ENCODE data around the gene RAB36. TPM values are rescaled to one million over a fixed set of nuclear protein-coding genes. Genes with fewer than 3 reads are reported as not detected.
"Not testable (repeated sequence)": the region's sequence is repeated elsewhere in the genome, so short reads cannot be mapped to it uniquely, and the experiment has no call there.

Gene RAB36
- total RNA-seq, 1 donor from 2014 or later, result 0.77 TPM

DNA sequence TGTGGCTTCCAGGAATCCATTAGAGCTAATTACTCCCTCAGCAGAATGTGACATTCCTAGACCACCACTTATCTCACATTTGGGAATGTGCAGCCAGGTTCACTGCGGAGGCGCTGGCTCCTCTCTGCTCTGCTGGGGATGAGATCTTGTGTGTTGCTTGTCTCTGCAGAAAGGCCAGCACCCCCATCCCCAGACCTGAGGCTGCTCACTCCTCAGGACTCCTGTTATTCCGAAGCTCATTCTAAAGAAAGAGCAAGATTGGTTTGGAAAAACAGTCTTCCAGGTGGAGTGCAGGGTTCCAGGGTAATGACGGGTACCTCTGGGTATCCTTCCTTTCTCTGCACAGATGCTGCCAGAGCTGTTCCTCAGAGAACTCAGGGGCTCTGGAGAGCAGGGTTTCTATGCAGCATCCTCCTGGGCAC is 24.3 kb upstream of the RAB36 start:
- no peak for DNase-seq (ENCODE audit: low read depth in 2 of 2)

DNA sequence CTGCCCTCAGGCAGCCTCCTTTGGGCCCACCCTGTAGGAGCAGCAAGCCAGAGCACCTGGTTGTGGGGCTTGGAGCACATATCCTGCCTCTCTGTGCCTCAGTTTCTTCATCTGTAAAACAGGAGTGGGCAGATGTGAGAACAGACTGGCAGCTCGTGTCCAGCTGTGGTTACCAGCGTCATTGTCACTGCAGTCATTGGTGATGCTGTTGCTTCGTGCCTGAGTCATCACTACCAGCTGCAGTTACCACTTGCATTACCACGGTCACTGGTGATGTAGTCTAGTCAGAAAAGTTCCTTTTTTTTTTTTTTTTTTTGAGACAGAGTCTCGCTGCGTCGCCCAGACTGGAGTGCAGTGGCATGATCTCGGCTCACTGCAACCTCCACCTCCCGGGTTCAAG is 23.9 kb upstream of the RAB36 start:
- no peak for DNase-seq (ENCODE audit: low read depth in 2 of 2)

DNA sequence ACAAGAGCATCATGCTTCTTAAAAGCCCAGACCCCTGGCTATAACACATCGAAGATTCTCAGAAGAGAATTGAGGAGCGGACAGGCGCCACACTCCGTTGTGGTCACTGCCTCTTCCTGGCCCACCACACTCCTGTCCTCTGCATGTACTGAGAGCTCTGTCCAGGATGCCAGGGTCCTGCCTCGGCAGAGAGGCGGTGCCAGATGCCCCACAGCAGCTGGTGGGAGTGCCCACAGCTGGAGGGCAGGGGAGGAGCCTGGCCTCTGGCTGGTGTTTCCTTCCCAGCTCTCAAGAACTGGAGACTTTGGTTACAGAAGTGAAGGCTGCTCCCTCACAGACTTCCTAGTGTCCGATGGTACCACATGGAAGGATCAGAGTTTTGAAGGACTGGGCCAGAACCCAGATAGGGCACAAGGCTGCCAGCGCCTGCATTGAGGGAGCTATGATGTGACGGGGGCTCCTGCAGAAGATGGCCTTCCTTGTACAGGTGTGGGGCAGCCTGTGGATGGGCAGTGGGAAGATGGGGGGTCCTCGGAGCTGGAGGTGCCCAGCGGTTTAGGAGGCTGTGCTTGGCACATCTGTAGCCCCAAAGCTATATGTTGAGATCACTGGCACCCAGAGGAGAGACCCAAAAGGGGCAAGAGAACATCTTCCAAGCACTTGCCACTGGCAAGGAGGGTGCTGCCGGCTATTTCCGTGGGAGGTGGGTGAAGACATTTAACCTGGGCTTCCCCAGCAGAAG is 22.9 kb upstream of the RAB36 start:
- DNase-seq (ENCODE audit: low read depth in 2 of 2), result no peak

DNA sequence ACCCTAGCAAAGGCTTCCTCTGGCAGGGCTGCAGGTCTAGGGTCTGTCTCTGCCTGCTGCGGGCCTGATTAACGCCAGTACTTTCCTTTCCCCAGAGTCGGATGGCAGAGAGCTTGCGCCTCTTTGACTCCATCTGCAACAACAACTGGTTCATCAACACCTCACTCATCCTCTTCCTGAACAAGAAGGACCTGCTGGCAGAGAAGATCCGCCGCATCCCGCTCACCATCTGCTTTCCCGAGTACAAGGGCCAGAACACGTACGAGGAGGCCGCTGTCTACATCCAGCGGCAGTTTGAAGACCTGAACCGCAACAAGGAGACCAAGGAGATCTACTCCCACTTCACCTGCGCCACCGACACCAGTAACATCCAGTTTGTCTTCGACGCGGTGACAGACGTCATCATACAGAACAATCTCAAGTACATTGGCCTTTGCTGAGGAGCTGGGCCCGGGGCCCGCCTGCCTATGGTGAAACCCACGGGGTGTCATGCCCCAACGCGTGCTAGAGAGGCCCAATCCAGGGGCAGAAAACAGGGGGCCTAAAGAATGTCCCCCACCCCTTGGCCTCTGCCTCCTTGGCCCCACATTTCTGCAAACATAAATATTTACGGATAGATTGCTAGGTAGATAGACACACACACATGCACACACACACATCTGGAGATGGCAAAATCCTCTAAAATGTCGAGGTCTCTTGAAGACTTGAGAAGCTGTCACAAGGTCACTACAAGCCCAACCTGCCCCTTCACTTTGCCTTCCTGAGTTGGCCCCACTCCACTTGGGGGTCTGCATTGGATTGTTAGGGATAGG is 22.1 kb upstream of the RAB36 start:
- no peak for DNase-seq (ENCODE audit: low read depth in 2 of 2)

DNA sequence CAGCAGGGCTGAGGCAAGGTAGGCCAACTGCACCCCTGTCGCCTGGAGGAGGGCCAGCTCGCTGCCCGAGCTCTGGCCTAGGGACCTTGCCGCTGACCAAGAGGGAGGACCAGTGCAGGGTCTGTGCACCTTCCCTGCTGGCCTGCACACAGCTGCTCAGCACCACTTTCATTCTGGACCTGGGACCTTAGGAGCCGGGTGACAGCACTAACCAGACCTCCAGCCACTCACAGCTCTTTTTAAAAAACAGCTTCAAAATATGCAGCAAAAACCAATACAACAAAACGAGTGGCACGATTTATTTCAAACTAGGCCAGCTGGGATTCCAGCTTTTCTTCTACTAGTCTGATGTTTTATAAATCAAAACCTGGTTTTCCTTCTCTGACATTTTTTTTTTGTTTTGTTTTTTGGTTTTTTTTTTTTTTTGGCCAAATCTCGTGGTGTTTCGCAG is 21.4 kb upstream of the RAB36 start:
- DNase-seq (ENCODE audit: low read depth in 2 of 2), result no peak

DNA sequence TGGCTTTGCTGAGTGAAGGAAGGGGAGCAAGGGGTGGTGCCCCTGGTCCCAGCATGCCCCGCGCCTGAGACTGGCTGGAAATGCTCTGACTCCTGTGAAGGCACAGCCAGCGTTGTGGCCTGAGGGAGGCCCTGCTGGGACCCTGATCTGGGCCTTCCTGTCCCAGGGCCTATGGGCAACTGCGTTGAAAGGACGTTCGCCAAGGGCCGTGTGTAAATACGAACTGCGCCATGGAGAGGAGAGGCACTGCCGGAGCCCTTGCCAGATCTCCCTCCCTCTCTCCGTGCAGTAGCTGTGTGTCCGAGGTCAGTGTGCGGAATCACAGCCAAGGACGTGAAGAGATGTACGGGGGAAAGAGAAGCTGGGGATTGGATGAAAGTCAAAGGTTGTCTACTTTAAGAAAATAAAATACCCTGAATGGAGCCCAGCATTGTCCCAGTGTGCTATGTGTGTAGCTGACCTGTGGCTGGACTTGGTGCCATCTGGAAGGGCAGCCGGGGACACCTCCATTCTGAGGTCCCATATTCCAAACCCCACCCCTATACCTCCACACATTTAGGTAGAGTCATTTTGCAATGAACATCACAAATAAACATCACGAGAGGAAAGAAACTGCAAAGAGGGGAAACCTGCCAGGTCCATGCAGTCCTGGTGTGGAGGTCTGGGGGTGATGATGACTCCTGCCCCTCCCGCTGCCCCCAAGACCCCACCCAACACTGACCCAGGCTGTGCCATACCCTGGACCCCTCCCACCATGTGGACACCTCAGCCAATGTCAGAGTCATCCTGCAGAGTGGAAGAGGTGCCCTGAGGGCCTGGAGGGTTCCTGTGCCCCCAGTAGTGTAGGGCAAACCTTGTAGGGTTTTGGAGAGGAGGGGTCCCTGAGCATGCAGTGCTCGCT is 20.4 kb upstream of the RAB36 start:
- DNase-seq (ENCODE audit: low read depth in 2 of 2), result no peak

GRCh38 chr22:23125512-23126103 is 19.7 kb upstream of the RAB36 start:
- no peak for DNase-seq (ENCODE audit: low read depth in 2 of 2)

DNA sequence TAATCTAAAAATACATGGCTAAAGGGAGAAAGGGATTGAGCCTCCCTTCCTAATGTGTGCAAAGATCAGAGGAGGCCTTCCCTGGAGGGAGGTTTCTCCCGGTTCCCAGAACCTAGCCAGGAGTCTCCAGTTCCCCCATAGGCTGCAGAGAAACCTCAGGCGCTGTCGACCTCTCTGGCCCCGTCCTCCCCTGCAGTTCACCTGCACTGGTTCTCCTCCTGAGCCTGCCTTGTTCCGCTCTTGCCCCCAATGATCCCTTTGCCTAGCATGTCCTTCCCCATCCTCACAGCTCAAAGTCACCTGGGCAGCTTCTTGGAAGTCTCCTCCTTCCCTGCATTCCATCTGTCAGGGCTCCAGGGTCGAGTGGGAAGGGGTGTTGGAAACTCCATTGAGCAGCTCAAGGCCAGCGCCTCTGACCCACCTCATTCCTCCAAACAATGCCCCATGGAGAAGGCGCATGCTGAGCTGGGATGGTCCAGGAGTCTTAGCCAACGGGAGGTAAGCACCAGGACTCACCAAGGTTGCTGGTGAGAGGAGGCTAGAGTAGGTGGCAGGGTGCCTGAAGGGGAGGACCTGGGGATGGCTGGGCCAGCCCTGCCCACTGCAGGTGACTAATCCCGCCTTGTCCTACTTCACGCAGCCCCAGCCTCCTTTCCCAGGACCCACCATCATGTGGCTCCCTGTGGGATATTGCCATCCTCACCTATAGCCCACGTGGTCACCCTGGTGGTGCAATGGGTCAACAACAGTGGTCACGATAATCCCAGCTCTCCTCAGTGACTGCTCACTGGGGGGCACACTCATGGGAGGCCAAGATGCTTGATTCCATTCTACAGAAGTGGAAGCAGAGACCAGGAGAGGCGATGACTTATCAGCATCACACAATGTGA is 18.9 kb upstream of the RAB36 start:
- no peak for DNase-seq (ENCODE audit: low read depth in 2 of 2)

DNA sequence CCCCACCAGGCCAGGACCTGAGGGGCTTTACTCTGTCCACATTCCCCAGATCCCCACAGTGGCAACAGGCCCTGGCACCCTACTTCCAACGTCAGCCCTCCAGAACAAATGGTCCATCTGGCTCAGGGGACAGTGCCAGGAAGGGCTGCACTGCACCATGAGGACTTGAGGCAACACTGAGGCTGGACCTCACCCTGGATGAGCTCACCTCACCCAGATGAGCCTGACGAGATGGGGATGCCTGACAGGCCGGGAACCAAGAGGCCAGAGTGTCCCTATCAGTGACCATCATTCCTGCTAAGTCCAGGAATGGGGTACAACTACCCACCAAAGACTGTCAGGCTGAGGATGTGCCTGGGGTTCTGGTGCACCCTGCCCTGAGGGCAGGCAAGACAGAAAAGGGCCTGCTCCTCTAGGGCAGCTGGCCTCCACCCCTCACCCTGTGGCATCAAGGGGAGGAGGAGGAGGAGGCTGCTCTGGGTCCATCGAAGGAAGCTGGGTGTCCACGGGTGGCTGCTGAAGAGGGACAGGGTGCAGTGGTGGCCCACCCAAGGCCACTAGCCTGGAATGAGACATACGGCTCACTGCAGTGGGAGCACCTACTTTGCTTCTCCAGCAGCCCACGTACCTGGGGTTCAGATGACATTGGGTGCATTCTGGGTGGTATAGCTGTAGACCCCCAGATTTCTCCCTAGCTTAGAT is 18.1 kb upstream of the RAB36 start:
- no peak for DNase-seq (ENCODE audit: low read depth in 2 of 2)

- no peak for DNase-seq (ENCODE audit: low read depth in 2 of 2)
Measured at GRCh38 chr22:23127788-23128187, 17.5 kb upstream of the RAB36 start.

GRCh38 chr22:23128269-23129108 is 16.8 kb upstream of the RAB36 start:
- peak; percentile 43 to 74 for DNase-seq (ENCODE audit: low read depth in 2 of 2)

GRCh38 chr22:23129149-23129548 is 16.1 kb upstream of the RAB36 start:
- DNase-seq (ENCODE audit: low read depth in 2 of 2), result no peak

- no peak for DNase-seq (ENCODE audit: low read depth in 2 of 2)
Measured at GRCh38 chr22:23130697-23131096, 14.6 kb upstream of the RAB36 start.

DNA sequence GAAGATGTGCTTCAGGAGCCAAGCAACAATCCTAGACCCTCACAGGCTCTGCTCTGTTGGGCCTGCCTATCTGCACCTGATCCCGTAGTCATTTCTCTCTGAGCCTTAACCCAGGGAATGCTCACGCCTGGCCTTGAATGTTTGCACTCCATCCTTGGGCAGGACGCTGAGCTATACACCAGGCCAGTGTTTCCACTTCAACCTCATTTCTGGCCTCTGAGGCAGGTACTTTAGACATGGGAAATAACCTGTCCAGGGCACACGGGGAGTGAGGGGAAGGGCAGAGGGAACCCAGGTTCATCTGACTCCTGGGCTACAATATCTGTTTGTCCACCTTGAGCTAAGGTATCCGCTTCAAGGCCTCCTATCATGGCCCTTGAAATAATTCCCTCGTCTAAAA is 13.3 kb upstream of the RAB36 start:
- DNase-seq (ENCODE audit: low read depth in 2 of 2), result no peak

- no peak for DNase-seq (ENCODE audit: low read depth in 2 of 2)
Measured at GRCh38 chr22:23132376-23133091, 12.7 kb upstream of the RAB36 start.

DNA sequence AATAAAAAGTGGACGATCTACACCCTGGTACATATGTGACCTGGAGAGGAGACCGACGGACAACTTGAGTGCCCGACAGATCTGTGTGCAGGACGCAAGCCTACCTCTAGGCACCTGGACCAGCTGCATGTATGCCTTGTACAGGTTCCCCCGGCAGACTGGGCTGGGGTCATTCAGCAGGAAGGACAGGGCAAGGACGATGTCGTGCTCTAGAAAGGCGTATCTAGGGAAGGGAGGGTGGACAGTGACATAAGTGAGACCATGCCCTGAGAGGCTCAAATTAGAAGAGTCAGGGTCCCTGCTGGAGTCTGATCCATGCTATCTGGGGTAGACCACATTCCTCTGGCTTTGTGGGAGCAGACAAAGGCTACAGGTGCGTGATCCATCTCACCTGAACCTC is 11.4 kb upstream of the RAB36 start:
- DNase-seq (ENCODE audit: low read depth in 2 of 2), result no peak

GRCh38 chr22:23136991-23137390 is 8.3 kb upstream of the RAB36 start:
- DNase-seq (ENCODE audit: low read depth in 2 of 2), result not testable (repeated sequence)

- DNase-seq (ENCODE audit: low read depth in 2 of 2), result no peak
Measured at GRCh38 chr22:23137468-23137867, 7.8 kb upstream of the RAB36 start.

All from dermis microvascular lymphatic vessel endothelial cell (primary cell).